Stimulated activated CD8-positive, alpha-beta memory T cell treated with anti-CD3 and anti-CD28 coated beads, Interleukin-7, amount 100 ng/mL, for 4 hours (primary cell): Measurements from ENCODE around the gene ZBTB33.
A peak's percentile ranks its signal among the peaks of the same experiment; 100 is the strongest.

ENCODE experiments used
- DNase-seq, 2 donors: peaks; one replicate each; pipeline ENCODE4 v3.0.0-alpha.2; 2020; ENCODE audit warnings: low read depth in 2 of 2

Gene ZBTB33

GRCh38 chrX:120250522-120251271 lies at the start of gene ZBTB33:
TSS of gene ZBTB33 (plus strand) at chrX:120250812. CDS start at chrX:120253416, 2,604 bp downstream.
- peak; percentile 63 to 81 for DNase-seq

GRCh38 chrX:120200851-120201250 lies 49.8 kb upstream of the ZBTB33 start:
- no peak for DNase-seq

GRCh38 chrX:120205816-120206753 lies 44.5 kb upstream of the ZBTB33 start:
- no peak for DNase-seq

GRCh38 chrX:120207009-120207605 lies 43.5 kb upstream of the ZBTB33 start:
- DNase-seq = no peak

GRCh38 chrX:120213438-120214265 lies 37.0 kb upstream of the ZBTB33 start:
- peak; percentile 11 to 20 for DNase-seq

GRCh38 chrX:120223374-120223773 lies 27.2 kb upstream of the ZBTB33 start:
- no peak for DNase-seq

GRCh38 chrX:120224388-120224787 lies 26.2 kb upstream of the ZBTB33 start:
- DNase-seq = no peak

- no peak for DNase-seq
Observed at GRCh38 chrX:120228187-120228908, 22.3 kb upstream of the ZBTB33 start.

GRCh38 chrX:120235284-120235683 lies 15.3 kb upstream of the ZBTB33 start:
- no peak for DNase-seq

GRCh38 chrX:120236687-120237479 lies 13.7 kb upstream of the ZBTB33 start:
- no peak for DNase-seq

- no peak for DNase-seq
Observed at GRCh38 chrX:120238933-120239332, 11.7 kb upstream of the ZBTB33 start.

GRCh38 chrX:120242813-120243212 lies 7.8 kb upstream of the ZBTB33 start:
- DNase-seq = no peak

- DNase-seq = no peak
Observed at GRCh38 chrX:120244395-120244734, 6.2 kb upstream of the ZBTB33 start.

GRCh38 chrX:120244735-120245498 lies 5.7 kb upstream of the ZBTB33 start:
- peak; percentile 21 to 24 for DNase-seq

- DNase-seq = peak in 1 of 2 donors; percentile 8
Observed at GRCh38 chrX:120251471-120252011, 929 bp downstream of the ZBTB33 start.

GRCh38 chrX:120253784-120254183 lies 3.2 kb downstream of the ZBTB33 start:
- no peak for DNase-seq

- DNase-seq = no peak
Observed at GRCh38 chrX:120260369-120260768, 9.8 kb downstream of the ZBTB33 start.

GRCh38 chrX:120262859-120263708 lies 12.5 kb downstream of the ZBTB33 start:
- no peak for DNase-seq
